HG03159 (cell line): ENCODE data around the gene SH3PXD2B.

Experiments
- ATAC-seq: cut with Tn5 transposase; IDR thresholded peaks from one replicate; pipeline ENCODE4 v1.9.1; 2021; ENCODE audit warnings: mild to moderate bottlenecking, moderate library complexity; ENCODE audit not compliant: unreplicated experiment

The SH3PXD2B gene

GRCh38 chr5:172454358-172455086 is at the start of gene SH3PXD2B:
Gene SH3PXD2B (minus strand): TSS chr5:172454525. CDS start chr5:172454352, 173 bp downstream.
- no peak for ATAC-seq

- ATAC-seq: no peak
These were observed 48.6 kb upstream of the SH3PXD2B start for GRCh38 chr5:172502969-172503368.

- no peak for ATAC-seq
These were observed 48.1 kb upstream of the SH3PXD2B start for GRCh38 chr5:172502410-172502809.

- ATAC-seq: no peak
These were observed 47.5 kb upstream of the SH3PXD2B start for GRCh38 chr5:172501708-172502320.

- ATAC-seq: no peak
These were observed 45.0 kb upstream of the SH3PXD2B start for GRCh38 chr5:172499287-172499686.

DNA sequence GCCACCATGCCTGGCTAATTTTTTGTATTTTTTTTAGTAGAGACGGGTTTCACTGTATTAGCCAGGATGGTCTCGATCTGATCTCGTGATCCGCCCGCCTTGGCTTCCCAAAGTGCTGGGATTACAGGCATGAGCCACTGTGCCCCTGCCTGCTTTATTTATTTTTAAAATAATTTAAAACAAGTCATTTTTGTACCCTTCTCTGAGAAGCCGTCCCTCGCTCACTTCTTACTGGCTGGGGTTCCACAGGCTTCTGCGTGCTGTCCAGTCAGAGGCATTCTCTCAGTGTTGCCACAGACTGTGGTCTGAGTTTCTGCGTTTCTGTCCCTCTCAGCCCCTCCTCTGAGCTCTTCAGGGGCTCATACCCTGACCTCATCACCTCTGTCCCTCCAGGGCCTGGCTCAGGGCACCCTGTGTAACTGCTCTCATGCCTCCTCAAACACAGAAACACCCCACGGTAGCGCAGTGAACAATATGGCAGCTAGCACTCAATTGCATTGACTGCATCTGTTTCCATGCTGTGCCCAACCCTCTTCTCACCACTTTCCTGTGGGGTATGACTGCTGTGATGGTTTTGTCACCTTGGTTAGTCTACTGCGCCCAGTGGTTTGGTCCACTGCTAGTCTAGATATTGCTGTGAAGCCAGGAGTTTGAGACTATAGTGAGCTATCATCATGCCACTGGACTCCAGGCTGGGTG is 44.3 kb upstream of the SH3PXD2B start:
- ATAC-seq: no peak

- no peak for ATAC-seq
These were observed 43.4 kb upstream of the SH3PXD2B start for GRCh38 chr5:172497591-172498255.

GRCh38 chr5:172496671-172497371 is 42.5 kb upstream of the SH3PXD2B start:
- ATAC-seq: no peak

GRCh38 chr5:172494630-172495505 is 40.5 kb upstream of the SH3PXD2B start:
- ATAC-seq: no peak

DNA sequence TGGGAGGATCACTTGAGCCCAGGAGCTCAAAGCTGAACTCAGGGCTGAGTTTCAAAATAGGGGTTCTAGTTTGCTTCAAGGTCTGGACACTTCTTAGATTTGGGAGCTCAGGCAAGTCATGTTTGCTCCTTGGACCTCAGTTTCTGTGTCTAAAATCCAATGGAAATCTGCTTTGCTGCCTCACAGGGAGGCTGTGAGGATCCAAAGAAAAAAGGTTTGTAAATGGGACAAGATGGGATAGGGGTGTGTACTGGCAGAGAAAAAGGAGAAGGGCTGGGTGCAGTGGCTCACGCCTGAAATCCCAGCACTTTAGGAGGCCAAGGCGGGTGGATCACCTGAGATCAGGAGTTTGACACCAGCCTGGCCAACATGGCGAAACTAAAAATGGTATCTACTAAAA is 39.6 kb upstream of the SH3PXD2B start:
- ATAC-seq: no peak

- ATAC-seq: no peak
These were observed 39.1 kb upstream of the SH3PXD2B start for GRCh38 chr5:172493461-172493860.

DNA sequence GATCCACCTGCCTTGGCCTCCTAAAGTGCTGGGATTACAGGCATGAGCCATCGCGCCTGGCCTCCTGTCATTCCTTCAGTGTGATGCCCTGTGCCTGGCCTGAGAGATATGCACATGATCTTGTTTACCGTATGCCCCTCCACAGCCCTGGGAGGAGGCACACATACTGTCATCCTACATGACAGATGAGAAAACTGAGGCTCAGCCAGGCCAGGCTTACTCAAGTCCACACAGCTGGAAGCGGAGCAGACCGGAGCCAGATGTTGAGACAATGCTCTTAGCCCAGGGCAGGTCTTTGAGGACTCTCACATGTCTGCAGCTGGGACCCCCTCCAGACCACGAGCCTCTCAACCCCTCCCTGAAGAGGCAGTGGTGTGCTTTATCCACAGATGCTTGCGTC is 38.7 kb upstream of the SH3PXD2B start:
- no peak for ATAC-seq

DNA sequence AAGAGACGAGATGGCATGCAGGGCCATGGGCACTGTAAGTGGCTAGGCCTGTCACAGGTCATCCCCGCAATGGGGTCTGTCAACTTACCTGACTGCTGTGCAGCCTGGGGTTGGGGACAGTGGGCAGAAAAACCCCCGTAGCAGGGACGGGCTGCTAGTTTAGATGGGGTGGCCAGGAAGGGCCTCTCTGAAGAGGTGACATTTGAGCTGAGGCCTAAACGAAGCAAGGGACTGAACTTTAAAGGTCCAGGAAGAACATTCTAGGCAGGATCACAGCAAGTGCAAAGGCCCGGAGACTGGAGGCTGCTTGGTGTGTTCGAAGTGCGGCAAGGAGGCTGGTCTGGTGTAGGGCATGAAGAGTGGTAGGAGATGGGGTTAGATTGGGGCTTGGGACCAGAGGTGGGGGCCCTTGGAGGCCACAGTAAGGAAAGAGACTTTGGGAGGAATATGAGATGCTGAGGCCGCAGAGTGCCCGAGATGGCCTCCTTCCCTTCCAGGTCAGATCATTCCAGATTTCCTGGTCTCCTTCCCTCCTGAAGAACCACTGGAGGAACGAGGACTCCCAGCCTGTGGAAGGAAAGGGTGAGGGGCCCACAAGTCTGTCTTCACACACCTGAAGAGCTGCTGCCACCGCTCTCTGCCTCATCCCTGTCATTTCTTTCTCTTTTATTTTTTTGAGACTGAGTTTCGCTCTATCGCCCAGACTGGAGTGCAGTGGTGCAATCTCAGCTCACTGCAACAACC is 37.9 kb upstream of the SH3PXD2B start:
- no peak for ATAC-seq

GRCh38 chr5:172491481-172491880 is 37.2 kb upstream of the SH3PXD2B start:
- no peak for ATAC-seq

DNA sequence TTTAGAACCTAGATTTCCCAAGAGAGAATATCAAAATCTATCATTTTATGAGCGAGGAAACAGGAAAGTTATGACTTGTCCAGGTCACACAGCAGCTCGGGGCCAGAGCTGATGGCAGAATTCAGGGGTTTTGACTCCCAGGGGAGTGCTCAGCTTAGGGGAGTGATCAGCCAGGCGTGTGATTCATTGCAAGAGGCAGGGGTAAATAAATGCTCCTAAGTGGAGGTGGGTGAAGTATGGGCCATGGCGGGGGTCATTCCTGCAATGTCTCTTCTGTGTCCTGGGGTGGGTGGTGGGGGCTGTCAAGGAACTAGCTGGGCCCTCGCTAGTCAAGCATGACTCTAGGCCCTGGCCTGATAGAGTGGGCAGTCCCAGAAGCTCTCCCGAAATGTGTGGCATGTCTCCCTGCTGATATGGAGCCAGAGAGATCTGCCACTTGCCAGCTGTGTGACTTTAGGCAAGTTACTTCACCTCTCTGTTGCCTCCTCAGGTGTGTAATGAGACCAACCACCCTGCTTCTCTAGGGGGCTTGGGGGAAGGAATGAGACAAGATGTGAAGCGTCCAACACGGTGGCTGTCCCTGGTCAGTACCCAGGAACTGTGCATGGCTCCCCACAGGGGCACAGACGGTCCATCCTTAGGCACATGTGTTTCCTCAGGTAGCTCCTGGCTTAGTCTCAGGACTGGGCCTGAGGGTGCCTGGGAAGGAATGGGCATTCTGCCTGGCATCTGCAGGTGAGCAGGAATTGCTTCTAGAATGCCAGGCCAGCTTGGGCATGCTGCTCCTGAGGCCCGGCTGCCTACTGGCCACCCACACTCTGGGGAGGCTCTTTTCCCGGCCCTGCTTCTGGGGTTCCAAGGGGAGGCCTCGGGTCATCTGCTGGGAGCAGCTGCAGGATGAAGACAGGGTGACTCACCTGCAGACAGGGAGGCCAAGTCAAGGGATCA is 36.5 kb upstream of the SH3PXD2B start:
- ATAC-seq: no peak

DNA sequence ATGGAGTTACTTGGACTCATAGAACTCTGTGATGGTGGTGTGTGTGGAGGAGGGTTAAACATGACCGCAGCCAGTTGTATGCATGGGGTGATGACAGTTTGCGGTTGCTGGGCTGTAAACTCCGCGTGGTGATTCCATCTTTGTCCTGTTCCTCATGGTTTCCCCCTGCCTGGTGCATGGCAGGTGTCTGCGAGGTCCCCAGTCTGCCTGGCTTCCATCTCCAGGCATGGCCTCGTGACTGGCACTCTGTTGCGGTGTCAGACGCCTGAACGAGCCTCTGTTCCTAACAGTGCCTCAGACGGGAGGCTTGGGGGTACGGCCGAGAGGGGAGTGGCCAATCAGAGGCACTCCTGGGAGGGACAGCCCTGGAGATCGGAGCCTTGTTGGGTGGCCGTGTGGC is 33.9 kb upstream of the SH3PXD2B start:
- ATAC-seq: no peak

DNA sequence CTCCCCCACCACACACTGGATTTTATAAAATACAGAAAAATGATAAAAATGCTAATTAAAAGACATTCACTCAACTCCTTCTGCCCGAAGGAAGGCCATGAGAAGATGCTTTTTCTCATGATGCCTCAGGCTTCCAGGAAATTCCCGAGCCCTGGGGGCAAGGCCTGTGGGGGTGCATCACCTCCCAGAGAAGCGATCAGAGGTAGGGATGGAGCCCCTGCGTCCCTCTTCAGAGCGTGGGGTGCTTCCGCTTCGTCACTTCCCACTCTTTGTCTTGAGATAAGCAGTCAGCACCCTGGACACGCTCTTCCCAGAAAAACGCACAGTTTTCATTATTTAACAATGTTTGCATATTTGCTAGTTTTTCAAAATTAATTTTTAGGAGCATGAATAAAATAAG is 33.3 kb upstream of the SH3PXD2B start:
- ATAC-seq: no peak

GRCh38 chr5:172486912-172487311 is 32.6 kb upstream of the SH3PXD2B start:
- ATAC-seq: no peak
